NT2/D1 (cell line): Measurements from ENCODE around the gene NEGR1.

ENCODE experiments used
- SUZ12 ChIP-seq: IDR thresholded peaks from 2 replicates; pipeline ENCODE4 v1.6.1; 2011; ENCODE audit not compliant: insufficient read length, insufficient read depth; ENCODE audit errors: extremely low read depth
- YY1 ChIP-seq: IDR thresholded peaks from 2 replicates; pipeline ENCODE4 v1.6.1; 2011; ENCODE audit not compliant: insufficient read length, insufficient read depth

DNA sequence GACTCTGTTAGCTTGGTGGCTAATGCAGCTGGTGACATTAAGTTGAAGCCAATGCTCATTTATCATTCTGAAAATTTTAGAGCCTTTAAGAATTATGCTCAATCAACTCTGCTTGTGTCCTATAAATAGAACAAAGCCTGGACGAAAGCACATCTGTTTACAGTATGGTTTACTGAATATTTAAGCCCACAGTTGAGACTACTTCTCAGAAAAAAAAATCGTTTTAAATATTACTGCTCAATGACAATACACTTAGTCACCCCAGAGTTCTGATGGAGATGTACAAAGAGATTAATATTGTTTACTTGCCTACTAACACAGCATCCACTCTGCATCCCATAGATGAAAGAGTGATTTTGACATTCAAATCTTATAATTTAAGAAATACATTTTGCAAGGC, 79.6 kb downstream of the NEGR1 start:
- TF ChIP-seq YY1 (no peak), SUZ12 (no peak)
